ENCODE measurements around the gene OSBPL9.
"Not testable (repeated sequence)": the region's sequence is repeated elsewhere in the genome, so short reads cannot be mapped to it uniquely, and the experiment has no call there.

OSBPL9 gene

DNA sequence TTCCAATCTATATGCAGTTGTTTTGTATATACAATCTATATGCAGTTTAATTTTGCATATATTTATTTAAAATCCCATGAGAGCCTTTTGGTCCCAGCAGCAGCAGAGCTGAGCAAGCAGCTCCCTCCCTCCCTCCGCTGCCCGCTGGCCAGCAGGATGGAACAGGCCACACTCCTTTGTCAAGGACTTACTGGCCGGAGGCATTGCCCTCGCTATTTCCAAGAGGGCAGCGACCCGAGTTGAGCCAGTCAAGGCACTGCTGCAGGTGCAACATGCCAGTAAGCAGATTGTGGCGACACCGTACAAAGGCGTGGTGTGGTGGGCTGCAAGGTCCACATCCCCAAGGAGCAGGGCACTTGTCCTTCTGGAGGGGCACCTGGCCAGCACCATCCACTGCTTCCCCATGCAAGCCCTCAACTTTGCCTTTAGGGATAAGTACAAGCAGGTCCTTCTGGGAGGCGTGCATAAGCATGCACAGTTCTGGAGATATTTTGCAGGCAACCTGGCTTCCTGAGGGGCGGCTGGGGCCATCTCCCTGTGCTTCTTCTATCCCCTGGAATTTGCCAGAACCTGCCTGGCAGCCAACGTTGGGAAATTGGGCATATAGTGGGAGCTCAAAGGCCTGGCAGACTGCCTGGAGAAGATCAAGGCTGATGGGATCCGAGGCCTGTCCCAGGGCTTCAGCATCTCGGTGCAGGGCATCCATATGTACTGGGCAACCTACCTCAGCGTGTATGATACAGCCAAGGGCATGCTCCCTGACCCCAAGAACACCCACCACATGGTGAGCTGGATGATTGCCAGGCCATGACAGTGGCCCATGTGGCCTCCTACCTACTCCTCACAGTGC is 92.2 kb downstream of the OSBPL9 start:
- DNase-seq (ENCODE audit: low spot score) = no peak

DNA sequence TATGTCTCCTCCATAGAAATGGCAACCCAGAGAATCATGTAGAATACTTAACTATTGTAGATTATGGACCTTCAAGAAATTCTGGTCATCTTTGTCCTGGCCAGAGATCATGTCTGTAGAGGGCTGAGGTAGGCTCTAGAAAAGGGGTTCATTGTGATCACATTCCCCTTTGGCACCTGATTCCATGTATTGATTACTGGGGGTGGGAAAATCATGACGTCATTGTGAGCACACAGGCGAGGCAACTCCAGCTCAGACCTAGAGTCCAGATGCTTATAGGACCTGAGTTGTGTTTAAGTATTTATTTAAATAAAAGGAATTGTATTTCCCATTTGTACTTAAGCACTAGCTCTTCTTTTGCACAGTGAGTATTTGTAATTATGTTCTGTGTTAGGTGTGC is 93.1 kb downstream of the OSBPL9 start:
- no peak for DNase-seq (ENCODE audit: low spot score)

DNA sequence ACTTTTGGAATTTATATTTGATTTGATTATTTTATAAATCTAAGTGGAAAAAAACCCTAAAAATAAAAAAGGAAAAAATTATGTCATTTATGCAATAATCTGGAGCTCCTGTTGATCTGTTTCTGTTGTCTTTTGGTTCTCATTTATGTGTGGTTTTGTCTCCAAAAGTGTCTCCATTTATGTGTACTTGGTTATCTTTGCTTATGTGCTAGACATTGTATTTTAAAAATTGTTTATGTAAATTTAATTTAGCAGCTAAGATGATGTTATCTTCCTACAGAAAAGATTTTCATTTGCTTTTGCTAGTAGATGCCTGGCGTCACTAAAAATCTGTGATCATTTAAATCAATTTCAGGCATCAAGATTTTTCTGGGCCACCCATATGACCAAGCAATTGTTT is 95.7 kb downstream of the OSBPL9 start:
- DNase-seq (ENCODE audit: low spot score) = no peak

DNA sequence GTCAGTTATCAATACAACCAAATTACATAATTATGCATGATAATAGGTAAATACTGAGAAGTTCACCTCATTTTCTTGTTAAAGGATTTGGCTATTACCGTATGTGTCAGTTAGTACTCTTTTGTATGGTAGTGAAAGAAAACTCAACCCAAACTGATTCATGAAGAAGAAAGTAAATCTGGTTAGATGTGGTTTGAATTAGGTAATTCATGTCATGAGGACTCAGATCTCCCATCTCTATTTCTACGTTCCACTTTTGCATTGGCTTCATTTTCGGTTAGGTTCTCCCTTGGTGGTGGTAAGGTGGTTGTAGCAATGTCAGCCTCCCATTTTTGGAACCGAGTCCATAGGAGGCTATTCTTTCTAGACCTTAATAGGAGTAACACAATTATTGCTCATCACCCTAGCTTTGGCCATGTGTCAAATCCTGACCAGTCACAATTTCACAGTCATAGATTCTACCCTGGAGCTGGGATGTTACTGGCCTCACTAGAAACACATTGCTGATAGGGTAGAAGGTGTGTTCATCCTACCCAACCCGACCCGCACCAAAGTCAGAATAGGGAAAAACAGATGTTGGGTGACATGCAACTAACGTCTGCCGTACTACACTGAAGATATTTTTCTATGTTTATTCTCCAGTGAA is 97.6 kb downstream of the OSBPL9 start:
- no peak for DNase-seq (ENCODE audit: low spot score)

DNA sequence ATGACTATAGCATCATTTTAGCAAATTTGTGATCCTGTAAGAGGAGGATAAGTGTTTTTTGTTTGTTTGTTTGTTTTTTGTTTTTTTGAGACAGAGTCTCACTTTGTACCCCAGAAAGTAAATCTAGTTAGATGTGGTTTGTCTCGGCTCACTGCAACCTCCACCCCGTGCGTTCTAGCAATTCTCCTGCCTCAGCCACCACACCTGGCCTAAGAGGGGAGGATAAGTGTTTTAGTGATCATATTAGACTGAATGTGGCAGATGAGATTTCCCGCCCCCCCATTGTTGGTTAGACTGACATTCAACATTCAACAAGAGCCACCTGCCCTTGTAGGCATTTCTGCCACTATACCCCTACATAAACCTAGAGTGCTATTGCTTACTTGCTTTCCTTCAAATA is 98.5 kb downstream of the OSBPL9 start:
- DNase-seq (ENCODE audit: low spot score) = no peak

DNA sequence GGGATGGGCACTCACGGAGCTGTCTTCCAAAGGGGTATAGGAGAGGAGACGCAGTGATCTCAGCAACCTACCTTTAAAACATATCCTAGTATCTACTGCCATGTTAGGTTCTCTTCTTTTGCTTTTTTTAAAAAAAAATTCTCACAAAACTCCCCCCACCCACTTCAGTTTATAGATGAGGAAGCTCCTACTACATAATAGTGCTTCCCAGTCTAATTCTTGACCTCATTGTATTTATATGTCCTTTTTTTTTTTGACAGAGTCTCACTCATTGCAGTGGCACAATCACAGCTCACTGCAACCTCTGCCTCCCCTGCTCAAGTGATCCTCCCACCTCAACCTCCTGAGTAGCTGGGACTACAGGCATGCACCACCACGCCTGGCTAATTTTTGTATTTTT is 99.9 kb downstream of the OSBPL9 start:
- no peak for DNase-seq (ENCODE audit: low spot score)

DNA sequence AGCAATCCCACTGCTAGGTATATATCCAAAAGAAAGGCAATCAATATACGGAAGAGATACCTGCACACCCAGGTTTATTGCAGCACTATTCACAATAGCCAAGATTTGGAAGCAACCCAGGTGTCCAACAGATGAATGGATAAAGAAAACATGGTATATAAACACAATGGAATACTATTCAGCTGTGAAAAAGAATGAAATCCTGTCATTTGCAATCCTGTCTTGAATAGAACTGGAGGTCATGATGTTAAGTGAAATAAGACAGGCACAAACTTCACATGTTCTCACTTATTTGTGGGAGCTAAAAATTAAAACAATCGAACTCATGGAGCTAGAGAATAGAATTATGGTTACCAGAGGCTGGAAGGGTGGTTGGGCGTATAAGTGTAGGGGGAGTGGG is 101.0 kb downstream of the OSBPL9 start:
- DNase-seq (ENCODE audit: low spot score) = no peak

DNA sequence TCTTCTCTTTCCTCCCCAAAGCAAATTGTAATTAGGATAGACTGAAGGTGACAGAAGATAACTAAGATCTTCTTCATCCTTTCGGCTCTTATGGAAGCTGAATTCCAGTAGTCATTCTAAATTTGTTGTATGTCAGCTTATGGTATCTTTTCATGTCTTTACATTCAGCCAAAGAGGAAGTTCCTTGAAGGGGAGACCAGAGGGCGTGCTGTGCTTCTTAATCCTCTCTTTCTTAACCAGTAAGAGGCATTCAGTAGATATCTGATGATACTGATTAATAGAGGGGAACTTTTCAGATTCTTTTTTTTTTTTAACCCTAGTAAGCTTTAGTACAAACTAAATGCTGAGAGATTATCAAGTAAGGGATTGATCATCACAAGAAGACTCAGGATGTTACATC is 102.3 kb downstream of the OSBPL9 start:
- DNase-seq (ENCODE audit: low spot score) = no peak

DNA sequence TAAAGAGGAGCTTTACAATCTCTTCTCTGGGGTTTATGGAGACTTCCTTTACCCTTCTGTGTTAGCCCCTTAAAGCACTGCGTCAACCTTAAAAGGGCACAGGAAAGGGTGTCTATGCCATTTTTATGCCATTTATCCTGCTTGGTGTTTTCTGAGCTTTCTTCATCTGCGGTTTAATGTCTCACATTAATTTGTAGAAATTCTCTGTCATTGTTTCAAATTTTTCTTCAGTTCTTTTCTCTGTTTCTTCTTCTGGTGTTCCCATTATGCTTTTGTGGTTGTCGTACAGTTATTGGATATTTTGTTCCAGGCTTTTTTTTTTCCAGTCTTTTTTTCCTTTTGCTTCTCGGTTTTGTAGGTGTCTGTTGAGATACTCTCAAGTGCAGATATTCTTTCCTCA is 107.9 kb downstream of the OSBPL9 start:
- DNase-seq (ENCODE audit: low spot score) = no peak

DNA sequence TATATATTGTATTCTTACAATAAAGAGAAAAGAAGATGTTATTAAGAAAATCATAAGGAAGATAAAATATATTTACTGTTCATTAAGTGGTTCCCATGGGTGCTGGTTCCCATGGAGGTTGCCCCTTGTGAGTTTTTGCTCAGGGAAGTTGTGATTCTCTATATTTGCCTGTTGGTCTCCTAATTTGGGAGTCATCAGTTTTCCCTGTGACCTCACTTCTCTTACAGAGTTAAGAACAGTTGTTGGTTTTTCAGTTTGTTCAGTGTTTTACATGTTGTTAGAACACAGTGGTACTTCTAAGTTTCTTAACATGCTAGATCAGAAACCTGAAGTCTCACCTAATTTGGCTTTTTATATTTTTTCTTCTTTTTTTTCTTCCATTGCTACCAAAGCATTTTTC is 109.2 kb downstream of the OSBPL9 start:
- no peak for DNase-seq (ENCODE audit: low spot score)

DNA sequence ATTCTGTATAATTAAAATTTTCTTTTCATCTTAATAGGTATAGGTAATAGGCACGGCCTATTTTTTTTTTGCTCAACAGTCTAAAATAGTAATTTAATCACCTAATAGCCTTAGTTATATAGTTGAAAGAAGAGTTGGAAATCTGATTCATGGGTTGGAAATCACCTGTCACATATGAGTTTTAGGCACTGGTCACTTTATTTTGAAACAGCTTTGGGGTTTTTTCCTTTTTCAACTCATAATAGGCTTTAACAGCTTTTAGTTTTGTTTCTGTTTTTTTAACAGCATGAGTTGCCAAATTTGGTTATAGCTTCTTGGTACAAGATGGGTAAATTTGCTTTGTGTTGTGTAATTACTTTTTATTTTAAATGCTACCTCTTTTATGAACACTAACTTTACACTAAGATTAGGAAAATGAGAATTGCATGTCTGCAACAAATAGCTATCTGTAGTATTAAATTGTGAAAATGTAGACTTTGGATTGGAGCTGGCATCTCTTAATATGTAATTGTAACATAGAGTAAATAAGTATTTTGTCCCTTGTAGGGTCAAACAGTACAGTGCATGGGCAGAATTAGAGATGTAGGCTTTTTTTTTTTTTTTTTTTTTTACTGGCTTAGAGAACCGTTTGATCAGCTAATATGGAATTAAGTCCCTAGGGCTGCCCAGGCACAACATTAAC is 109.8 kb downstream of the OSBPL9 start:
- no peak for DNase-seq (ENCODE audit: low spot score)

DNA sequence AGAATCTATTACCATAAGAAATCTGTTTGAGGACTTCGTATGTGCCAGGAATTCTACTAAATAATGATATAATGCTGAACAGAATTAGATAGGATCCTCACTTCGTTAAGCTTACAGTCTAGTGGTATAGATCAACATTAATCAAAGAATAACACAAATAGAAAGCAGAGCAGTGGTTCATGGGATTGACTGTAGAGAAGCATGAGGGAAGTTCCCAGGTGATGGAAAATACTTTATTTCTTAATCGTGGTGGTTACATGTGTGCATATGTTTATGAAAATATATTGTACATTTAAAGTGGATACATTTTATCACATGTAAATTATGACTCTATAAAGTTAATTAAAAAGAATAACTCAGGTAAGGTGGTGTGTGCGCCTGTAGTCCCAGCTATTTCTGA is 110.5 kb downstream of the OSBPL9 start:
- no peak for DNase-seq (ENCODE audit: low spot score)

DNA sequence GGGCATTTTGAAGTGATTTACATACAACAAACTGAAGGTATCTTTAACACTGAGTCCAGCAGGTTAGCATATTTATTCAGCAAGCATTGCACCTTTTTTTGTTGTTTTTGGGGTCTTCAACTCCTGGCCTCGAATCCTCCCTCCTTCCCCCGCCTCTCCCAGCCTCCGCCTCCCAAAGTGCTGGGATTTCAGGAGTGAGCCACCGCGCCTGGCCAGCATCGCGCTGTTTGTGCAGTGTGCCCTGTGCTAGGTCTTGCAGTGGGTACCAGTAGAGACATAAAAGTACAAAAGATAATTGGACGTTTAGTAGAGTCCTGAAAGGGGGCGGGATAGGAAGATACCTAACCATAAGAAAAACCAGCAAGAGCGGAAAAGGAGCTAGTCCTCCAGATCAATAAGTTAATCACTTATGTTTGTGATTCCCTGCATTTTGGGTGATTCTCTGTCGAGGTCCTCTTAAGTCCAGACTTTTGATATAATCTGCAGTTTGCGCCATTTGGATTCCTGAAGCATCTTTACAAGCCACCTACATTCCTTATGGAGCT is 111.8 kb downstream of the OSBPL9 start:
- DNase-seq (ENCODE audit: low spot score) = no peak

DNA sequence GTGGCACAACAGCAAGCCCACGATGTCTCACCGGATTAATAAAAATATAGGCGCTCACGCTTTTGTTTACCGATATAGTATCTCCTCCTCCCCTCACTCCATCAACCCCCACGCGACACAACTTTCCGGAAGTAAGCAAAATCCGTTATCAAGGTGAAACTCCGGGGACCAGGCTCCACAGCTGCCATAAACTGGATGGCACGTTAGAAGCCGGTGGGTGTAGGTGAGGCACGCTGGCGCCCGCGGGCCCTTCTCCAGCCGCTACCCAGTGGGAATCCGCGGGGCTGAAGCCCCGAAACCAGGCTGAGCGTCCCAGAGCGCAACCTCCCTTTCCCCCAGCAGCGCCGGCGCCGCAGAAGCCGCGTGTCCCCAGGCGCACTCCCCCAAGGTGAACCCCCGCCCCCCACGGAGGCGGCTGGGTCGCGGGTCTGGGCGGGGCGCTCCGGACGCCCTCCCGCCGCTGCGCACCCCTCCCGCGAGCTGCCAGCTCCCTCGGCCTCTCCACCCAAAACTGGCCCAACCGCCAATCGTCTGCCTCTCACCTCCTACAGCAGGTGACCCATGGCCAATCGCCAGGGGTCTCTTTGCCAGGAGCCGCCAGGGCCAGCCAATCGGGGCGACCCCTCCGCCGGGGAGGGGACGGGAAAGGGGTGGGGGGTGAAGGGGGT is 112.4 kb downstream of the OSBPL9 start:
- peak; percentile 79 for DNase-seq (ENCODE audit: low spot score)

DNA sequence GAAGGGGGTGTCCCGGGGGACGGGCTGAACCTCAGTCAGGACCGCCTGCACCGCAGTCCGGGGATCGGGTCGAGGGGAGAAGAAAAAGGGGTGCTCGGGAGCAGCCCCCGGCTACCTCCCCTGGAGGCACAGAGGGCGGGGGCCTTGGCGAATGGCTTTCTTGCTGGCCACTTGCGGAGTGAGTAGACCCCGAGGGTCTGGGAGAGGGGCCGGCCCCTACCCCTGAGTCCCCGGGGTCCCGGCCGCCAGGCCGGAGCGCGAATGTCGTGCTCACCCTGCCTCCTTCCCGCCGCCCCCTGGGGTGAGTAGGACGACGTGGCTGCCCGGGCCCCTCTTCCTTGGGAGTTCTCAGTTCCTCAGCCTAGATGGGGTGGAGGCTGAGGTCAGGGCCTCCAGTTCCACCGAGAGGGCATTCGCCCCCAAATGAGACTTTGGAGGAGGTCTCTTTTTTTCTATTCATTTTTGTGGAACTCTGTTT is 113.0 kb downstream of the OSBPL9 start:
- DNase-seq (ENCODE audit: low spot score) = no peak

DNA sequence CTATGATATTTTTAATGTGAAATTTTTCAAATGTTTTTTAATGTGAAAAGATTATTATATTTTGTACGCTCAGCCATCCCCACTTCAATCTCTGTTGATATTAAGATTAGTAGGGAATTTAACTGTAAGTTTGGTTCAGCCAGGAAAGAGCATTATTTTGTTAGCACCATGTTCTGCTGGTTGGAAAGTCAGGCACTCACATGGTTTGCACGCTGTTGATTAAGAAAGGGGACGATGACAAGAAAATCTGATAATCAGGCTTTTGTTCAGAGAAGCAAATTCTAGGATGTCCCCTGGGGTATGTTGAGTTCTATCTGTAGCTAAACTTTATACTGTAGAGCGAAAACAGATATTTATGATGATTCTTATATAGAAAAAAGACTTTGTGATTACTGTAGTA is 115.1 kb downstream of the OSBPL9 start:
- no peak for DNase-seq (ENCODE audit: low spot score)

DNA sequence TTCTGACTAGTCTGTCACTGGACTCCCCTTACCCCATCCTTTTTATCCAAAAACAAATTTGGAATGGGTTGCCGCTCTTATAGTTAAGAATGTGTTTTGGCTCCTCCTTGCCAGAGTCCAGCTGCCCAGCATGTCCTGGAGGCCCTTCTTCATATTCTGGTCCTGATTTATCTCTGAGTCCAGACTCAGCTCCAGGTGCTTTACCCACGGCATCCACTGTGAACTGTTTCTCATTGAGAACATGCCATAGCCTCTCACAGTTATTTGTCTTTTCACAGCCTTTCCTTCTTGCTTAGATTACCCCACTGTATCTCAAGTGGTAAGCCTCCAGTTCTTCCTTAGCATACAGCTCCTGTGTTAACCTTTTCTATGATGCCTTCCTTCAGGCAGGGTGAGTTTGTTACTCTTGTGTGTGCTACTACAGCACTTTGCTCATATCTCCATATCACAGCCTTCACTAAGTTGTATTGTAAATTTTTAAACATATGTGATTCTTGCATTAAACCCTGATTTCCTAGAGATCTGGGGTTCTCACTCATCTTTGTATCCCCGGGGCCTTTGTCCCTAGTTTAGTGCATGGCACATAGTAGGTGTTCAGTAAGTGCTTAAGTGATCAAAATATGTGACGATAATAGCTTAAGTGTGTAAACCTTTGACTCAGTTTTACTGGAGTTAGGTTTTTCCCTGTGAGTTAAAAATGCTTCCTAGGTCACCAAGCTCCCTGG is 116.0 kb downstream of the OSBPL9 start:
- DNase-seq (ENCODE audit: low spot score) = no peak

DNA sequence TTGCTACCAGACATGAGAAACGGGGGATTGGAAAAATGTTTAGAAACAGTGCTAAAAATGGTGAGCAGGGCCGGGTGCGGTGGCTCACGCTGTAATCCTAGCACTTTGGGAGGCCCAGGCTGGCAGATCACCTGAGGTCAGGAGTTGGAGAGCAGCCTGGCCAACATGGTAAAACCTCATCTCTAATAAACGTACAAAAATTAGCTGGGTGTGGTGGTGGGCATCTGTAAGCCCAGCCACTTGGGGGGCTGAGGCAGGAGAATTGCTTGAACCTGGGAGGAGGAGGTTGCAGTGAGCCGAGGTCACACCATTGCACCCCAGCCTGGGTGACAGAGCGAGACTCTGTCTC is 116.5 kb downstream of the OSBPL9 start:
- DNase-seq (ENCODE audit: low spot score) = not testable (repeated sequence)

DNA sequence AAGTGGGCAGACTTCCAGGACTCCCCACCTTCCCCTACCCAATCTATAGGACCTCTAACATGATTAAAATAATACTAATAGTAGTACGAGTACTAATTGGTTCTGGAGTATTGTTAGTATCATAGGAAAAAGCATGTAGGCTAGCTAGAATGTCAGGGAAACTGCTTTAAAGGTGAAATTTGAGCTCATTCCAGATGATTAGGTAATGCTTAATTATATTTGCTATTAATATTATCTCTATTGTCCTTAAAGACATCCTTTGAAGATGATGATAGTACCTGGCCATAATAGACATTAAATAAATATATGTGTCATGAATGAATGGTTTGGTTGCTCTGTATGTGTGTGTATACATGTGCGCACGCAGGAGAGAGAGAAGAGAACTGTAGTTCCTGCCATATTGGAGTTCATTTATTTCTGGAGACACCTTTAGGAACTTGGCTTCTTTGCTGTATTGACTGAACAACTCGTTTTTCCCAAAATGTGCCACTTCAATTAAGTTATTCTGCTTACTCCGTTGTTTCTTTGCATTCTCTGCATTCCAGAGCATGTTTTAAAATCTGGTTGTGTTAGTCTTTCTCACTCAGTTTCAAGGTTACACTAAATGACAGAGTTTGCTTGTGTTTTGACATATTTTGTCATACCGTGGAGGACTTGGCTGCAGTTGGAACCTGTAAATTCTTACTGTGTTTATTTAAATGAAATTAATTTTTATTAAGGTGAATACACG is 117.1 kb downstream of the OSBPL9 start:
- peak; percentile 24 for DNase-seq (ENCODE audit: low spot score)

DNA sequence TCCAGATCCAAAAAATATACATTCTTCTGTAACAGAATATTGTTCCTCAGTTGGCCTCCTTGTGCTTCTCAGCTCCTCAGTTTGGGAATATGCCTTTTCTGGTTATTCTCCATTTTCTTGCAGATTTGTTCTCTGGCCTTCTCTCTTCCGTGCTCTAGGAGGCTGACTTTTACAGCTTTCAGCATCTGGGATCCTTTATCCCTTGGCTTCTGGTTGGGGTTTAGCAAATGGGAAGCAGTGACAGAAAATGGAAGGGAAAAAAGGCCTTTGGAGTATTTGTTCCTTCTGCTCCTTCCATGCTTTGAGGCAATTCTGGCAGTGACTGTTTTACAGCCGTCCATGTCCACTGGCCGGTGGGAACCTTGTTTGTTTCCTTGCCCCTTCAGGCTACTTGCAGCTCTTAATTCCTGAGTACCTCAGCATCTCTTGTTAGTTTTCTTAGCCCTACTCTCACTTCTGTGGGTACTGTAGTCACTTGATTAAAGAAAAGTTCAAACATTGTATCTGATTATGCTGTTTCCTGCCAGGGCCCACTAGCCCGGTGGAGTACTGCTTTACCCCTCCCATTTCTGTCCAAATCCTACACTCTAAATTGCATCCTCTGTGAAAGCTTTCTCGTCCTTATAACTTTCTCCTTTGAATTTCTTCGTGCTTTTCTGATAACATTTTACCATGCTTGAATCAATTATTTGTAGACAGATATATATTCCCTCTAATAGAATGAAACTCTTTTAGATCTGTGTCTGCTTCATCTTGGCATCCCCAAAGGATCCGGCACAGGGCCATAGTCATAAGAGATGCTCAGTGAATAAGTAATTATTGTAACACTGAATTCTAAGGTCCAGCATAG is 118.2 kb downstream of the OSBPL9 start:
- peak; percentile 17 for DNase-seq (ENCODE audit: low spot score)
